Liver (tissue), 9 donors: ENCODE results near the gene SLC38A1. TPM values are rescaled to one million over a fixed set of nuclear protein-coding genes. Genes with fewer than 3 reads are reported as not detected.
A peak's percentile ranks its signal among the peaks of the same experiment; 100 is the strongest.

ENCODE experiments used
- DNase-seq: peaks from one replicate; pipeline ENCODE4 v3.0.0-alpha.2; 2017; ENCODE audit warnings: low spot score
- H3K27ac ChIP-seq, 2 donors: one replicate each; pipeline ENCODE4 v1.7.0; 2013; ENCODE audit warnings: inconsistent platforms in 2 of 2, low read length in 2 of 2, control low read depth in 1 of 2, low read depth in 1 of 2, mild to moderate bottlenecking in 1 of 2
- H3K27me3 ChIP-seq, 4 donors: one replicate each; pipeline versions ENCODE4 v1.6.1 to v1.7.0; 2013; ENCODE audit warnings: low read length in 3 of 4, inconsistent platforms in 1 of 4, mild to moderate bottlenecking in 1 of 4, moderate library complexity in 1 of 4; ENCODE audit not compliant: control insufficient read depth in 4 of 4, insufficient read depth in 4 of 4
- H3K36me3 ChIP-seq, 4 donors: one replicate each; pipeline versions ENCODE4 v1.6.1 to v1.7.0; 2013; ENCODE audit warnings: low read length in 3 of 4, mild to moderate bottlenecking in 3 of 4, low read depth in 1 of 4, moderate library complexity in 1 of 4; ENCODE audit not compliant: control insufficient read depth in 4 of 4, insufficient read depth in 3 of 4
- H3K4me1 ChIP-seq, 4 donors: one replicate each; pipeline versions ENCODE4 v1.6.1 to v1.7.0; 2013; ENCODE audit warnings: low read length in 3 of 4, mild to moderate bottlenecking in 3 of 4, moderate library complexity in 1 of 4; ENCODE audit not compliant: control insufficient read depth in 4 of 4, insufficient read depth in 4 of 4
- H3K4me3 ChIP-seq, 3 donors: one replicate each; pipeline versions ENCODE4 v1.6.1 to v1.7.0; 2013; ENCODE audit warnings: low read length in 3 of 3, control low read depth in 1 of 3, low read depth in 1 of 3, mild to moderate bottlenecking in 1 of 3
- H3K9ac ChIP-seq, 2 donors: one replicate each; pipeline ENCODE4 v1.7.0; 2013; ENCODE audit warnings: low read length in 2 of 2, mild to moderate bottlenecking in 2 of 2, moderate library complexity in 2 of 2, control low read depth in 1 of 2, low read depth in 1 of 2
- H3K9me3 ChIP-seq, 4 donors: one replicate each; pipeline versions ENCODE4 v1.6.1 to v1.7.0; 2013; ENCODE audit warnings: low read length in 3 of 4; ENCODE audit not compliant: control insufficient read depth in 4 of 4
- ATF3 ChIP-seq: IDR thresholded peaks from 2 replicates; pipeline ENCODE4 v1.6.1; 2016; ENCODE audit warnings: antibody characterized with exemption
- CTCF ChIP-seq: fragments of 150-350 bp; IDR thresholded peaks from 2 replicates; pipeline ENCODE4 v1.5.1; 2017; ENCODE audit warnings: improper control_type of control experiment, low read depth, low read length; ENCODE audit not compliant: missing input control
- EGR1 ChIP-seq, 2 donors: IDR thresholded peaks; 2 replicates each; pipeline ENCODE4 v1.6.1; 2016 to 2018; ENCODE audit warnings: antibody characterized with exemption in 2 of 2, low read depth in 2 of 2
- FOXA1 ChIP-seq: IDR thresholded peaks from 2 replicates; pipeline ENCODE4 v1.6.1; 2016; ENCODE audit warnings: antibody characterized with exemption
- FOXA2 ChIP-seq: IDR thresholded peaks from 2 replicates; pipeline ENCODE4 v1.6.1; 2016; ENCODE audit warnings: antibody characterized with exemption
- GABPA ChIP-seq, 2 donors: IDR thresholded peaks in 1 of 2; conservative IDR thresholded peaks in 1 of 2; 2 replicates each; pipeline ENCODE4 v1.6.1; 2016; ENCODE audit warnings: antibody characterized with exemption in 2 of 2, mild to moderate bottlenecking in 1 of 2, moderate library complexity in 1 of 2
- HNF4A ChIP-seq, 2 donors: conservative IDR thresholded peaks; 2 replicates each; pipeline ENCODE4 v1.6.1; 2016; ENCODE audit warnings: antibody characterized with exemption in 2 of 2, mild to moderate bottlenecking in 2 of 2
- RAD21 ChIP-seq, 2 donors: IDR thresholded peaks; 2 replicates each; pipeline ENCODE4 v1.6.1; 2016; ENCODE audit warnings: antibody characterized with exemption in 2 of 2, mild to moderate bottlenecking in 2 of 2
- REST ChIP-seq: IDR thresholded peaks from 2 replicates; pipeline ENCODE4 v1.6.1; 2016; ENCODE audit warnings: antibody characterized with exemption, mild to moderate bottlenecking
- TAF1 ChIP-seq: conservative IDR thresholded peaks from 2 replicates; pipeline ENCODE4 v1.6.1; 2016; ENCODE audit warnings: antibody characterized with exemption, mild to moderate bottlenecking
- WGBS: extraction: QIAGEN DNeasy Blood & Tissue Kit; methylation state at CpG from one replicate; pipeline ENCODE4 v1.1.7; 2013; 5-methylcytosine and 5-hydroxymethylcytosine counted together
- polyA plus RNA-seq, 2 donors: library from polyadenylated mRNA; stranded (reverse) in 1 of 2; unstranded in 1 of 2; fragments of 200-250 nt in 1 of 2; fragments of >200 nt in 1 of 2; fragmentation: Nextera tagmentation in 1 of 2; extraction: Ambion mirVana in 1 of 2; gene quantifications; one replicate each; pipeline versions ENCODE4 v1.2.1 to v1.2.3, GENCODE V29; 2013 to 2015
- total RNA-seq, 2 donors: library from RNA; depleted of rRNA; stranded (reverse); fragments of >200 nt; gene quantifications; one replicate each; pipeline ENCODE4 v1.2.3, GENCODE V29; 2014
- donor health status: healthy.
- donor health status: healthy.
- donor health status: healthy.
- donor health status: healthy.
- donor health status: healthy.

The SLC38A1 gene
- total and polyA plus RNA-seq, 4 donors = 6.2 to 14.9 (median 9.6) TPM

GRCh38 chr12:46214668-46215436, 54.0 kb downstream of the SLC38A1 start:
- no peak for DNase-seq
- TF ChIP-seq FOXA1 (no peak), HNF4A (conservative IDR thresholded peaks at IDR 0.05) (no peak), CTCF (no peak), FOXA2 (no peak), EGR1 (IDR thresholded peaks at IDR 0.05; ENCODE audit: low read depth in 2 of 2) (no peak)
- Histone ChIP-seq H3K9me3 (no peaks in the 10 kb centered on the region), H3K36me3 (no peaks in the 10 kb centered on the region), H3K9ac (no peak overlapping the region), H3K4me3 (no peak overlapping the region), H3K27me3 (no peaks in the 10 kb centered on the region), H3K4me1 (peaks cover 0 to 6% (median 2%) of the 10 kb centered on the region in 4 donors), H3K27ac (peak overlapping the region in 1 of 2 donors; percentile 38)
- 70% methylated on average over 7 of the region's 7 CpGs for WGBS

- Histone ChIP-seq H3K9me3 (no peaks in the 10 kb centered on the region), H3K9ac (no peak overlapping the region), H3K27me3 (no peaks in the 10 kb centered on the region), H3K27ac (no peak overlapping the region), H3K4me1 (peaks cover 0 to 7% (median 4%) of the 10 kb centered on the region in 4 donors), H3K4me3 (no peak overlapping the region), H3K36me3 (no peaks in the 10 kb centered on the region)
- TF ChIP-seq GABPA (IDR thresholded peaks at IDR 0.05 in 1 of 2, conservative IDR thresholded peaks at IDR 0.05 in 1 of 2) (no peak), REST (no peak), FOXA2 (no peak), TAF1 (no peak), FOXA1 (no peak), RAD21 (IDR thresholded peaks at IDR 0.05) (no peak), CTCF (no peak), HNF4A (conservative IDR thresholded peaks at IDR 0.05) (no peak), ATF3 (no peak)
- 91% methylated on average over 4 of the region's 4 CpGs for WGBS
- DNase-seq = no peak
These were observed 56.5 kb downstream of the SLC38A1 start for GRCh38 chr12:46212108-46212982.
